Adrenal gland (tissue), 12 donors: Measurements from ENCODE around the gene LSAMP. TPM values are rescaled to one million over a fixed set of nuclear protein-coding genes. Genes with fewer than 3 reads are reported as not detected.

Source experiments
- DNase-seq, 7 donors: peaks; one replicate each; pipeline ENCODE4 v3.0.0-alpha.2; 2019 to 2020
- H3K27ac ChIP-seq, 5 donors: fragments of 200-600 bp; sonication (generic) in 4 of 5; 1 replicate in 3 of 5; 2 replicates in 2 of 5; pipeline versions ENCODE4 v1.5.1 to v1.8.0; 2016 to 2020; ENCODE audit warnings: mild to moderate bottlenecking in 1 of 5
- H3K27me3 ChIP-seq: fragments of 200-600 bp; 2 replicates; pipeline ENCODE4 v1.8.0; 2021
- H3K36me3 ChIP-seq, 2 donors: fragments of 200-600 bp; replicated peaks in 1 of 2; 1 replicate in 1 of 2; 2 replicates in 1 of 2; pipeline versions ENCODE4 v1.5.1 to v1.8.0; 2018 to 2022
- H3K4me1 ChIP-seq, 2 donors: fragments of 200-600 bp; replicated peaks in 1 of 2; 1 replicate in 1 of 2; 2 replicates in 1 of 2; pipeline versions ENCODE4 v1.5.1 to v1.8.0; 2018 to 2021
- H3K4me3 ChIP-seq, 4 donors: fragments of 200-600 bp; sonication (generic) in 3 of 4; one replicate each; pipeline ENCODE4 v1.5.1; 2016 to 2018
- H3K9me3 ChIP-seq, 3 donors: fragments of 200-600 bp; sonication (generic) in 1 of 3; replicated peaks in 1 of 3; 1 replicate in 2 of 3; 2 replicates in 1 of 3; pipeline versions ENCODE4 v1.5.1 to v1.8.0; 2016 to 2021
- POLR2A ChIP-seq, 2 donors: fragments of 450-650 bp; IDR thresholded peaks; one replicate each; pipeline ENCODE4 v1.6.1; 2017; ENCODE audit warnings: antibody characterized with exemption in 2 of 2, mild to moderate bottlenecking in 2 of 2, moderate library complexity in 1 of 2
- WGBS, 4 donors: extraction: QIAGEN DNeasy Blood & Tissue Kit in 2 of 4; methylation state at CpG; one replicate each; pipeline versions ENCODE4 v1.1.5 to v1.1.7; 2013 to 2017; 5-methylcytosine and 5-hydroxymethylcytosine counted together
- intact Hi-C, 2 donors: fragments of 100-400 bp; cut with DNase I; formaldehyde crosslinking; loops; one replicate each; pipeline versions ENCODE4 v1.14.1 to v1.15.0; 2022 to 2023
- polyA plus RNA-seq, 3 donors: library from polyadenylated mRNA; stranded (reverse); fragments of 200-250 nt in 2 of 3; fragments of 350-450 nt in 1 of 3; fragmentation: Illumina TruSeq in 1 of 3; extraction: RNeasy Lipid Tissue Mini Kit (QIAGEN cat#74804) in 1 of 3; gene quantifications; one replicate each; pipeline ENCODE4 v1.2.3, GENCODE V29; 2013 to 2014
- total RNA-seq, 9 donors: library from RNA; depleted of rRNA in 4 of 9; stranded (reverse); fragments of >200 nt in 4 of 9; fragments of 120-200 nt in 1 of 9; fragmentation: NEBNext Ultra II Directional in 1 of 9; extraction: Animal tissue kit (Norgen Biotek cat#: 25700) in 1 of 9; gene quantifications; one replicate each; pipeline versions ENCODE4 v1.1.0 to v1.2.4, GENCODE V29; 2013 to 2023
- TF ChIP-seq, protein P1 (sequence below), 6 experiments: fragments of 450-650 bp in 4 of 6; fragments of 200-600 bp in 2 of 6; sonication (generic) in 1 of 6; IDR thresholded peaks; 1 replicate in 5 of 6; 2 replicates in 1 of 6; pipeline versions ENCODE4 v1.5.1 to v1.8.0; 2016 to 2021; ENCODE audit warnings: antibody characterized with exemption in 6 of 6, mild to moderate bottlenecking in 2 of 6, moderate library complexity in 1 of 6
- donor health status: healthy with polysubstance abuse.
- donor health status: Bipolar disorder and iron deficiency.
- donor health status: DM: yes; HTN: yes; CAD: no.
- donor health status: DM: no; HTN: no; CAD: no.
- donor health status: DM: no; HTN: no; CAD: no.
- donor health status: DM: yes; HTN: yes; CAD: no.

LSAMP gene
- total and polyA plus RNA-seq, 12 donors, result 5.8 to 53.5 (median 24.3) TPM

DNA sequence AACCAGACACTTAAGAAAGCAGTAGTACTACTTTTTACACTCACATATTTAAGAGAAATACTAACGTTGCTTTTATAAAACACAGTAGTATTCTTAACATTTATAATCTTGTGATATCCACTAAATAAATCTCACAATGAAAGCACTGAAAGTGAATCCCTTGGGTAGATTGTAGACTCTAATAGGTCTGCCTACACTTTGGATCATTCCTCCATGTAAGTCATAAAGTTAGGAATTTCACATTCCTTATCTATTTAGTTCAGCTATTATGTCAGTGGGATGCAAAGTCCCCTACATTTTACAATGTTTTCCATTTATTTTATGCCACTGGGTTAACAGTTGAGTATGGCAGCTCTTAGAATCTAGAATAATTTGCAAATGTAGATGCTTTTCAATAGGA, 330.7 kb downstream of the LSAMP start:
- H3K4me1 ChIP-seq, result no peaks in the 10 kb centered on the region
- H3K36me3 ChIP-seq, result no peaks in the 10 kb centered on the region
- DNase-seq, result no peak
- H3K9me3 ChIP-seq, result no peaks in the 10 kb centered on the region
- H3K27ac ChIP-seq, result no peak overlapping the region
- intact Hi-C loops, result no loop called here
- no peak for TF ChIP-seq POLR2A (IDR thresholded peaks at IDR 0.05)
- TF ChIP-seq, protein P1, sequence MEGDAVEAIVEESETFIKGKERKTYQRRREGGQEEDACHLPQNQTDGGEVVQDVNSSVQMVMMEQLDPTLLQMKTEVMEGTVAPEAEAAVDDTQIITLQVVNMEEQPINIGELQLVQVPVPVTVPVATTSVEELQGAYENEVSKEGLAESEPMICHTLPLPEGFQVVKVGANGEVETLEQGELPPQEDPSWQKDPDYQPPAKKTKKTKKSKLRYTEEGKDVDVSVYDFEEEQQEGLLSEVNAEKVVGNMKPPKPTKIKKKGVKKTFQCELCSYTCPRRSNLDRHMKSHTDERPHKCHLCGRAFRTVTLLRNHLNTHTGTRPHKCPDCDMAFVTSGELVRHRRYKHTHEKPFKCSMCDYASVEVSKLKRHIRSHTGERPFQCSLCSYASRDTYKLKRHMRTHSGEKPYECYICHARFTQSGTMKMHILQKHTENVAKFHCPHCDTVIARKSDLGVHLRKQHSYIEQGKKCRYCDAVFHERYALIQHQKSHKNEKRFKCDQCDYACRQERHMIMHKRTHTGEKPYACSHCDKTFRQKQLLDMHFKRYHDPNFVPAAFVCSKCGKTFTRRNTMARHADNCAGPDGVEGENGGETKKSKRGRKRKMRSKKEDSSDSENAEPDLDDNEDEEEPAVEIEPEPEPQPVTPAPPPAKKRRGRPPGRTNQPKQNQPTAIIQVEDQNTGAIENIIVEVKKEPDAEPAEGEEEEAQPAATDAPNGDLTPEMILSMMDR (IDR thresholded peaks at IDR 0.05), result no peak
- H3K4me3 ChIP-seq, result no peak overlapping the region
- H3K27me3 ChIP-seq, result no peaks in the 10 kb centered on the region
- WGBS, 4 donors, result 76 to 92% (median 81%) methylated on average over 1 of the region's 1 CpG

DNA sequence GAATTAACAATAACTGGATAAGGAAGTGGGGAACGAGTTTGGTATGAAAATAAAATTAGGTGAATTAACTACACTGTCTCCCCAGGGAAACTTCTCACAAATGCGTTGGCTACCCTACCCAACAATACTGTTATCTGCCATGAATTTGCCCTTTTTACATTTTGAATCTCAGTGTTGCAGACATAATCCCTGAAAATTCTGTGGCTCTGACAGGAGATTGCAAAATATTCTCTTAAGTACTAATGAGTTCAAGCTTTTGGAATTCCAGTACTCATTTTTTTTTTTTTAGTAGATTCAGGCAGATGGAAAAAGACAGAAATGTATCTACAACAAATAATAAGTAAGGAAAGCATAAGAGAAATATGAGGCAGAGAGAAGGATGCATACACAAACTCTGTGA, 332.6 kb downstream of the LSAMP start:
- WGBS, 4 donors, result 62 to 72% (median 67%) methylated on average over 2 of the region's 2 CpGs
- Histone ChIP-seq H3K4me3 (no peak overlapping the region), H3K36me3 (no peaks in the 10 kb centered on the region), H3K27ac (no peak overlapping the region), H3K27me3 (no peaks in the 10 kb centered on the region), H3K4me1 (no peaks in the 10 kb centered on the region), H3K9me3 (no peaks in the 10 kb centered on the region)
- TF ChIP-seq POLR2A (IDR thresholded peaks at IDR 0.05), result no peak
- TF ChIP-seq, protein P1 (IDR thresholded peaks at IDR 0.05), result no peak
- DNase-seq, result no peak
- intact Hi-C loops, result no loop called here

DNA sequence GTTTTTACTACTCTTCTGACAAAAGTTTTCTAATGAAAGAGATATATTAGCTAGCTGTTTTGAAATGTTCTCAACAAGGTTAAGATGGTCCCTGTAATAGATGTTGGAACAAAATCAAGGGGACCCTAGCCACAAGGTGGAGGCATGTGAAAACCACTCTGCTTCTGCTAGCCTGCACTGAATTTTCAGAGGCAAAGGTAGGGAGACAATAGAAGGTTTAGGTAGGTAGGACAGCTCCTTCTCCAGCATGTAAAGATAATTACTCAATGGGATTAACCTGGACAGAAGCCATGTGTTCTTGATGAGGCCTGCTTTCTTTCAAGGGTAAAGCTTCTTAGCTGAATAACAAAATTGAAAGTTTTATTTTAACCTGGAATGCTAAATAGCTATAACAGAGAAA, 333.5 kb downstream of the LSAMP start:
- intact Hi-C loops, result no loop called here
- TF ChIP-seq, protein P1 (IDR thresholded peaks at IDR 0.05), result no peak
- no peak for TF ChIP-seq POLR2A (IDR thresholded peaks at IDR 0.05)
- H3K4me1 ChIP-seq, result no peaks in the 10 kb centered on the region
- no peak for DNase-seq
- no peaks in the 10 kb centered on the region for H3K27me3 ChIP-seq
- H3K36me3 ChIP-seq, result no peaks in the 10 kb centered on the region
- no peak overlapping the region for H3K27ac ChIP-seq
- H3K4me3 ChIP-seq, result no peak overlapping the region
- H3K9me3 ChIP-seq, result no peaks in the 10 kb centered on the region

DNA sequence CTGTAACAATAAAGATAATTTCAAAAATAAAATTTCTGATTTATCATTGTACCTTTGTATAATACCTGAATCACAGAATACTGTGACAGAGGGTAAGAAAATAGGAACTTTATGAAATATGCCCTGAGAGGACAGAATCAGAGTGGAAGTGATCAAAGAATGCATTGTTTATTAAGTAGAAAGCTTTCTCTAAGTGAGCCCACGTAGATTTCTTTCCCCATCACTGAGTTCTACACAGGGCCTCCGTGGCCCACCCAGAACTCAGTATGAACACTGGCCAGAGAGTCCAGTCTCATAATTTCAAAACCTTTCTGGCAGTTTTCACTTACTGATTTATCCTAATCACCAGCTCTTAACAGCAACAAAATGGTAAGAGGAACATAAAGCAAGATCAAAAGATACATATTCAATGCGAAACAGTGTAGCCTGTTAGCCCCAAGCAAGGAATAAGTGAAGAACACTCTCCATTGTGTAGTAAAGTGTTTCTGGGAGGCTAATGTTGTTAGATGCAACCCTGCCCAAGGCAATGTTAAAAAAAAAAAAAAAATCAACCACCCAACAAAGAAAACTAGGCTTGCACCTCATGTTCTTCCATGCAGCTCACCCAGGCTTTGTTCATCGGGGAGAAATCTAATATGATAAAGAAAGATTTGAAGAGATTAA, 341.3 kb downstream of the LSAMP start:
- H3K4me3 ChIP-seq, result no peak overlapping the region
- intact Hi-C loops, result no loop called here
- no peaks in the 10 kb centered on the region for H3K36me3 ChIP-seq
- no peaks in the 10 kb centered on the region for H3K4me1 ChIP-seq
- no peaks in the 10 kb centered on the region for H3K27me3 ChIP-seq
- H3K9me3 ChIP-seq, result no peaks in the 10 kb centered on the region
- 86 to 88% (median 87%) methylated on average over 4 of the region's 4 CpGs for WGBS, 4 donors
- DNase-seq, result no peak
- TF ChIP-seq POLR2A (IDR thresholded peaks at IDR 0.05), result no peak
- TF ChIP-seq, protein P1 (IDR thresholded peaks at IDR 0.05), result no peak
- H3K27ac ChIP-seq, result no peak overlapping the region
